Ascending aorta (tissue), 2 donors: ENCODE measurements around the gene SPINK2. TPM values are rescaled to one million over a fixed set of nuclear protein-coding genes. Genes with fewer than 3 reads are reported as not detected.

Experiments
- DNase-seq, 2 donors: peaks; one replicate each; pipeline ENCODE4 v3.0.0-alpha.2; 2019; ENCODE audit warnings: low spot score in 2 of 2
- H3K27ac ChIP-seq, 2 donors: fragments of 200-600 bp; sonication (generic); one replicate each; pipeline ENCODE4 v1.5.1; 2016 to 2017; ENCODE audit warnings: mild to moderate bottlenecking in 1 of 2
- H3K27me3 ChIP-seq: fragments of 200-600 bp; sonication (generic); one replicate; pipeline ENCODE4 v1.5.1; 2017
- H3K36me3 ChIP-seq, 2 donors: fragments of 200-600 bp; sonication (generic); one replicate each; pipeline ENCODE4 v1.5.1; 2016
- H3K4me1 ChIP-seq, 2 donors: fragments of 200-600 bp; sonication (generic); one replicate each; pipeline ENCODE4 v1.5.1; 2016 to 2017; ENCODE audit warnings: mild to moderate bottlenecking in 1 of 2
- H3K4me3 ChIP-seq, 2 donors: fragments of 200-600 bp; sonication (generic); one replicate each; pipeline ENCODE4 v1.5.1; 2016 to 2017; ENCODE audit warnings: mild to moderate bottlenecking in 1 of 2
- H3K9me3 ChIP-seq, 2 donors: fragments of 200-600 bp; sonication (generic); one replicate each; pipeline ENCODE4 v1.5.1; 2016
- CTCF ChIP-seq, 3 experiments: fragments of 200-600 bp in 2 of 3; fragments of 450-650 bp in 1 of 3; sonication (generic) in 2 of 3; IDR thresholded peaks; one replicate each; pipeline ENCODE4 v1.5.1; 2016 to 2019; ENCODE audit warnings: antibody characterized with exemption in 3 of 3, mild to moderate bottlenecking in 1 of 3, moderate library complexity in 1 of 3
- intact Hi-C: fragments of 100-400 bp; cut with DNase I; formaldehyde crosslinking; loops from one replicate; pipeline ENCODE4 v1.15.1; 2023
- total RNA-seq: library from RNA; depleted of rRNA; stranded (reverse); fragments of >200 nt; gene quantifications from one replicate; pipeline ENCODE4 v1.1.0, GENCODE V29; 2016

The SPINK2 gene
- total RNA-seq, 1 donor from 2014 or later, result not detected

GRCh38 chr4:56799161-56799759 lies 22.2 kb downstream of the SPINK2 start:
- DNase-seq, result no peak
- intact Hi-C loops, result no loop called here
- peaks cover 0 to 3% of the 10 kb centered on the region in 2 donors for H3K4me1 ChIP-seq
- H3K36me3 ChIP-seq, result no peaks in the 10 kb centered on the region
- peak overlapping the region; percentile 69 to 81 for H3K4me3 ChIP-seq
- no peaks in the 10 kb centered on the region for H3K9me3 ChIP-seq
- H3K27me3 ChIP-seq, result no peaks in the 10 kb centered on the region
- peak overlapping the region in 1 of 2 donors; percentile 69 for H3K27ac ChIP-seq
- no peak for TF ChIP-seq CTCF (IDR thresholded peaks at IDR 0.05)

DNA sequence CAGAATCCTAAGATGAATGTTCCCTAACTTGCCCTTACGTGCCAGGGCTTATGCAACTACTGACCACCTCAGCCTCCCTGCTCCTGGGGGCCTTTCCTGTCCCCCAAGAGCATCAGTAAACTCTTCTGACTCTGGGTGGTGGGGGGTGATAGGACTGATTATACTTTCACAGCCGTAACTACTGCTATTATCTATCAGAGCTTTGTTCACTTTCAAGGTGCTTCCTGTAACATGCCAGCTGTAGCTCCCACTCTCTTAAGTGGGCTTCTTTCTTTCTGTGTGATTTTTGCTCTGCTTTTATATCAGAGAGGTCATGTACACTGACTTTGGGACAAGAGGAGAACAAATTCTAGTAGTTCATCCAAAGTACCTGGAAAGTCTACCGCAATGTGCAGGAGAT lies 25.3 kb downstream of the SPINK2 start:
- H3K9me3 ChIP-seq, result no peaks in the 10 kb centered on the region
- peaks cover 0 to 3% of the 10 kb centered on the region in 2 donors for H3K4me1 ChIP-seq
- no peaks in the 10 kb centered on the region for H3K36me3 ChIP-seq
- H3K4me3 ChIP-seq, result no peak overlapping the region
- DNase-seq, result no peak
- H3K27ac ChIP-seq, result no peak overlapping the region
- no peak for TF ChIP-seq CTCF (IDR thresholded peaks at IDR 0.05)
- intact Hi-C loops, result no loop called here
- H3K27me3 ChIP-seq, result no peaks in the 10 kb centered on the region

GRCh38 chr4:56791316-56791715 lies 30.2 kb downstream of the SPINK2 start:
- no peak for TF ChIP-seq CTCF (IDR thresholded peaks at IDR 0.05)
- H3K27me3 ChIP-seq, result no peaks in the 10 kb centered on the region
- H3K36me3 ChIP-seq, result no peaks in the 10 kb centered on the region
- H3K27ac ChIP-seq, result no peak overlapping the region
- H3K4me3 ChIP-seq, result no peak overlapping the region
- DNase-seq, result no peak
- H3K9me3 ChIP-seq, result no peaks in the 10 kb centered on the region
- intact Hi-C loops, result no loop called here
- no peaks in the 10 kb centered on the region for H3K4me1 ChIP-seq

- Histone ChIP-seq H3K27me3 (no peaks in the 10 kb centered on the region), H3K9me3 (no peaks in the 10 kb centered on the region), H3K36me3 (no peaks in the 10 kb centered on the region), H3K4me3 (no peak overlapping the region), H3K27ac (no peak overlapping the region), H3K4me1 (no peaks in the 10 kb centered on the region)
- intact Hi-C loops, result no loop called here
- no peak for TF ChIP-seq CTCF (IDR thresholded peaks at IDR 0.05)
- DNase-seq, result no peak
Measured at GRCh38 chr4:56790691-56791091, 30.8 kb downstream of the SPINK2 start.

- intact Hi-C loops, result no loop called here
- H3K36me3 ChIP-seq, result no peaks in the 10 kb centered on the region
- H3K27ac ChIP-seq, result no peak overlapping the region
- no peak overlapping the region for H3K4me3 ChIP-seq
- DNase-seq, result no peak
- TF ChIP-seq CTCF (IDR thresholded peaks at IDR 0.05), result no peak
- H3K9me3 ChIP-seq, result no peaks in the 10 kb centered on the region
- no peaks in the 10 kb centered on the region for H3K4me1 ChIP-seq
- H3K27me3 ChIP-seq, result no peaks in the 10 kb centered on the region
Measured at GRCh38 chr4:56788081-56788480, 33.4 kb downstream of the SPINK2 start.

- no peak overlapping the region for H3K27ac ChIP-seq
- no peaks in the 10 kb centered on the region for H3K36me3 ChIP-seq
- no peak for DNase-seq
- H3K27me3 ChIP-seq, result no peaks in the 10 kb centered on the region
- TF ChIP-seq CTCF (IDR thresholded peaks at IDR 0.05), result no peak
- intact Hi-C loops, result no loop called here
- no peak overlapping the region for H3K4me3 ChIP-seq
- H3K9me3 ChIP-seq, result no peaks in the 10 kb centered on the region
- H3K4me1 ChIP-seq, result no peaks in the 10 kb centered on the region
Measured at GRCh38 chr4:56787380-56787779, 34.1 kb downstream of the SPINK2 start.
